HG02571 (cell line): Measurements from ENCODE around the gene DDAH1.

Source experiments
- ATAC-seq: cut with Tn5 transposase; IDR thresholded peaks from one replicate; pipeline ENCODE4 v1.9.1; 2021; ENCODE audit warnings: mild to moderate bottlenecking, moderate library complexity; ENCODE audit not compliant: unreplicated experiment

DDAH1 gene

DNA sequence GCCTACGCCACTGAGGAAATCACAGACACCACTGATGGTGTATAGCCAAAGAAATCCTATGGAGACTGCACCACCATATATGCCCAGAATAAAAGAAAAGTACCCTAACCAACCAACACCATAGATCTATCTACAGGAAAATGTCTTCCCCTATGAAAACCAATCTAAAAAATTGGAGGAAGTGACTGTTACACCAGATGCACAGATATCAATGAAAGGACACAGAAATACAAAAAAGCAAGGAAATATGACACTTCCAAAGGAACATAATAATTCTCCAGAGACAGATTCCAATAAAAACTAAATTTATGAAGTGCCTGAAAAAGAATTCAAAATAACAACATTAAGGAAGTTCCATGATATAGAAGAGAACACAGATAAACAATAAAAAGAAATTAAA, 131.8 kb downstream of the DDAH1 start:
- no peak for ATAC-seq

DNA sequence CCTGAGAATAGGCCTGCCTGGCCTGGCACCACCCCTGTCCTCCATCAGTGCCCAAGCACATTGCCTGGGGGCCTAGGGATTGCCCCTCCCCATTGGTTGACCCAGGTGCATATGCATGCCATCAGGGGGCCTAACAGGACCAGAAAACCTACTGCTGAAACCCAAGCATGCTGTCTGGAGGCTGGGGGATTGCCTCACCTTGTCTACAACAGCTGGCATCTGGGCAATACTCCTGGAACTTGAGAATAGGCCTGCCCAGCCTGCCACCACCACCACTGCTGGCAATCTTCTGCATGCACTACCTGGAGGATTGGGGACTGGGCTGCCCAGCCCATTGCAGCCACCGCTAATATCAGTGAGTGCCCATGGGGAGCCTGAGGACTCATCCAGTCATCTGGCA, 132.4 kb downstream of the DDAH1 start:
- no peak for ATAC-seq

DNA sequence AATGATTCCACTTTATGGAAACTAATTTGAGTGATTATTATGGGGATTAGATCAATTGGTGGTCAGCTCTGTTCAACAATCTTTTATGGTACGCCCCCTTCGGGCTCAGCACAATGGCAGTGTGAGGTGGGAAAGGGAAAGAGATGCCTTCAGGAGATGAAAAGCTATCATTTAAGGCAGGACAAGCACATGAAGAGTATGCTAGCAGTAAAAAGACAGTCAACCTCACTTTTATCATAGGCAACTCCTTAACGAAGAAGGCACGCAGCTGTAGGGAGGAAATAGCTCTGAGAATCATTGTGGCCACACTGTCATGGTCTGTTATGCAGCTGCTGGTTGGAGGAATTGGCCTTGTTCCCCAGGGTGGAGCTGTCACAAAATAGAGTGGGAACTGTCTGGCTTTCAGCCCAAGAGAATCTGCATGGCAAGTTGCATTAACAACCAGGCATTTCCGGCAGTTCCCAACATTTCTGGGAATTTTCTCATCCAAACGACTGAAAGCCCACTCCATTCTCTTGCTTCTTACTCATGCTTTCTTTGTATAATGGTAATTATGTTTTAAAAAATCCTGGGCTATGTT, 134.2 kb downstream of the DDAH1 start:
- ATAC-seq, result no peak

DNA sequence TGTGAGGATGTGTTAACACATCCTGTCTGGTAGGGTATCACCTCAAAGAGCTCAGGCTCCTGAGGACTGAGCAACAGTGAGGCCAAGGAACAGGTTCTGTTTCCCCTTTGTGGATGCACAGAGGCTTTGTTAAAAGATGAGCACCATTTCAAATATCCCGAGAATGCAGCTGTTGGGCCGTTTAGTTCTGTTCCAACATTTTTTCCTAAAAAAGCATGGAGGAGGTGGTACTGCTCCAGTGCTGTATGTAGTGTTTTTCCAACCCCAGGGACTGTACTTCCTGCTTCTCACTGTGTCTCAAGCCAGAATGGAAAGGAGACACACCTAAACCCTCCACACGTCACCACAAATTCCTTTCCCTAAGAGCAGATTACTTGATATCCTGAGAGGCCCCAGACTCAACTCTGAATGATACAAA, 134.7 kb downstream of the DDAH1 start:
- ATAC-seq, result no peak

DNA sequence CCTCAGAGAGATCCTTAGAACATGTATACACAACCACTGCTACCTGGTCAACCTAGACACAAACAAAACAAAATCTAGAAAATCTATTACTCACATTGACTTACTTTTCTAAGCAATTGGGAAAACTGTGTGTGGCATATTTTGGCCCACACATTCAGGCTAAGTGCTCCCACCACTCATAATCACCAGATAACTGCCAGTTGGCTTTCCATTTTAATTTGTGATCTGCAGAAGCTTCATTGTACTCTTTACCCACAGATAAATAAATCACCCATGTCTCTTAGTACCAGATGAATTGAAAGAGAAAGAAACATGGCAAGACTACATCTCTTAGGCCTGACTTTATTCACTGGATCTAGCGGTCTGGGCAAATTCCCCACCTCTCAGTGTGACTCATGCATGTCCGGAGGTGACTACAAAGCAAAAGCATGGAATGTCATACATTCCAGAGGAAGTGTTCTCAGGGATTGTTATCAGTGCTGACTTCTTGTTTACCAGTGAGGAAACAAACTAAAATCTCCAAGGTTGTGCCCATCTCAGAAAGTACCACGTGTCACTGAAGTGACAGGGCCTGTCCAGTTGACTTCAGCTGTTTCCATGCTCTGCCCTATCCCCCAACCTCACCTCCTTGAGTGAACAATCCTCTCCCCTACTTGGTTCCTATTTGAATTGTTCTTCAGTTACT, 136.1 kb downstream of the DDAH1 start:
- no peak for ATAC-seq

DNA sequence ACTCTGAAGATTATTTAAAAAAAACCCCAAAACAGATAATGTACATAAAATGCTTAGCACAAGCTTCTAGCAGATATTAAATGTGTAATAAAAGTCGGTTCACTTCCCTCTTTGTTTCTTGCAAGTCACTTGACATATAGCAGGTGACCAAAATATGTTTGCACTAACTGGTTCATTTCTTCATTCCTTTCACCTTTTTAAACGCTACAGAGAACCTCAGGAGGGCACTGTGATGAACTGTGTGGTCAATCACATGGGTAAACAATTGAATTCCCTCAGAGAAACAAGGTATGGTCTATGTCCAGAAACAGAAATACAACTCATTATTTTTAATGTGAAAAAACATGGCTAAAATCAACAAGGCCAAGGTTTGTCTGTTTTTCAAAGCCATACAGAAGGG, 137.2 kb downstream of the DDAH1 start:
- ATAC-seq, result no peak

DNA sequence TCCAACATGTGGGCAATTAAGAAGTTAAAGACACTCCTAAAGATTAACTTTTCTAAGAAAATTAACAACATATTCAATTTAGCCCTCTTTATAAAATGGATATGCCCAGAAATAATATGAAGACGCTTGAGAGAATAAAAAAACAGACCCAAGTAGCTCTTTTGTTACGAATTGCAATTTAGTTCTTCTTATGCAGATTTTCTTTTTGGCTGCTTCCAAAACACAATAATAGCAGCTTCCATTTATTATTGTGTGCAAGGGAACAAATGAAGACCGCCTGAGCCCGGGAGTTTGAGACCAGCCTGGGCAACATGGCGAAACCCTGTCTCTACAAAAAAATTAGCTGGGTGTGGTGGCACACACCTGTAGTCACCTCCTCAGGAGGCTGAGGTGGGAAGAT, 138.1 kb downstream of the DDAH1 start:
- ATAC-seq, result no peak

DNA sequence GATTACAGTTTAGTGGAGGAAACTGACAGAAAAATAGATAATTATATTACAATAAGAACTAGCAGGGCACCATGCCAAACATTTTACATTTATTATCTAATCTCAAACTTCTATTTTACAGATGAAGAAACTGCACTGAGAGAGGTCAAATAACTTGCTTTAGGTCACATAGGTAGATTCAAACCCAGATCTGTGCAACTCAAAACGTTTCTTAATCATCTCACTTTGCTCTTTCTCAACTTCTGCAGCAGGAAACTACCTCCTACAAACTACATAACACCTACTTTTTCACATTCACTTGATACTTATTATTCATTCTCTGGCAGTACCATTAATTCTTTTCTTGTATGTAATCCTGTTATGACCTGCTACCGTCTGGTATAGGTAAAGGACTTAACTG, 138.6 kb downstream of the DDAH1 start:
- no peak for ATAC-seq

DNA sequence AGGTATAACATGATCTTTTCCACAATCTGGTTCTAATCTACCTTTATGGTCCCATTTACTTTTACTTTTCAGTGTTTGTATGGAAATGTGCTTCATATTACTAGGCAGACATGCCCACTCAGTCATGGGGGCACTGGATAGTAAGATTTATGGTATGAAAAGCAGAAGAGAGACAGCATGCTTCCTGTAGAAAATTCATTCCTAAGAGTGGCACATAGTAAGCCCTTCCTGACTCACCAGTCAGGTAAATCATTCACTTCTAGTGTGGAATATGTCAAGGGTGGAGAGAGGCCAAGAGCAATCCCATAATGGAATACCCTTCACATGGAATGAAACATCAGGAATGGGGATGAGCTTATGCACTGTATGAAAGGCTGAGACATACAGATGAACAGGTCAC, 139.0 kb downstream of the DDAH1 start:
- ATAC-seq, result no peak

DNA sequence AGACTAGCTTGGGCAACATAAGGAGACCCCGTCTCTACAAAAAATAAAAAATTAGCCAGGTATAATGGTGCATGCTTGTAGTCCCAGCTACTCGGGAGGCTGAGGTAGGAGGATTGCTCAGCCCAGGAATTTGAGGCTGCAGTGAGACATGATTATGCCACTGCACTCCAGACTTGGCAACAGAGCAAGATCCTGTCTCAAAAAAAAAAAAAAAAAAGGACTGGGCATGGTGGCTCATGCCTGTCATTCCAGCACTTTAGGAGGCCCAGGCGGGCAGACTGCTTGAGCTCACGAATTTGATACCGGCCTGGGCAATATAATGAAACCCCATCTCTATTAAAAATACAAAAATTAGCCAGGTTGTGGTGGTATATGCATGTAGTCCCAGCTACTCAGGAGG, 141.2 kb downstream of the DDAH1 start:
- ATAC-seq, result no peak

DNA sequence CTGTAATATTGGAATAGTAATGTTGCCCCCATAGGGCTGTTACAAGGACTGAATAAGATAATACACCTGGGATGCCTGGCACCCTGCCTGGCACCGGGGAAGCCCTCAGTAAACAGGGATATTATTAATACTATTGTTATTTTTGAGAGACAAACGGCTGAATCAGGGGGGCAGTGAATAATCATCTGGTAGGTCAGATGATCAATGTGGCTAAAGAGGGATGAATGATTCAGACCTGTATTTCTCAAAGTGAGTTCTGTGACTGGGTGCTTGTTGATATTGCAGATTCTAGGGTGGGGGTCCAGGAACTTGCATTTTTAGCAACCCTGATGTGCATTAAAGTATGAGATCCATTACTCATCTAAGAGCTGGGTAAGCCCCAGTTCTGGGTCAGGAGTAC, 142.3 kb downstream of the DDAH1 start:
- ATAC-seq, result no peak

DNA sequence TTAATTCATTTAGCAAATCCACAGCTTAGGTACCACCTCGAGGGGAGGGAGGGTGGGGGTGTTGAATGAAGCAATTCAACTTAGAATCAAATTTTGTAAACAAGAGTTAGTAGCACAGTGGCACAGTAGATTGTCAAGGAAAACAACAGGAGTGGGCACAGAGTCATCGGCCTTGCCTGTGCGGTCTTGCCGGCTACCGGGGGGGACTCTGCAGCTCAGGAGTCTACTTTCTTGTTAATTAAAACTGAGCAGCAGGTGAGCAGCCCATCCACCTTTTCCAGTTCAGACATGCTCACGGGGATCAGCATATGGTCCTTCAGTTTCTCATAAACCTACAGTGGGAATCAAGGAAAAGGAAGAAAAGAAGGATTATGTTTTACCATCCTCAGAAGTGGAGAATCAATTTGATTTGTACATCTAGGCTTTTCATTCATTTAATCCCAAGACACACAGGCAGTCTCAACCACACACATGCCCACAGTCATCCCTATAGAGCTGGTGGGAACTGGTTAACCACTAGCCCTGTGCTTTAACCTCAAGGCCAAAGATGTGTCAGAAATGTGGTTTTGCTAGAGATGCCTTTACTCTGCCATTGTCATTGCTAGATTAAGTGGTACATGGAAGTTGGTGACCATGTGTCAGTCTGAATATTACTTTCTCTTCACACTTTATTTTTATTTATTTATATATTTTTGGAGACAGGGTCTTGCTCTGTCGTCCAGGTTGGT, 143.6 kb downstream of the DDAH1 start:
- no peak for ATAC-seq

DNA sequence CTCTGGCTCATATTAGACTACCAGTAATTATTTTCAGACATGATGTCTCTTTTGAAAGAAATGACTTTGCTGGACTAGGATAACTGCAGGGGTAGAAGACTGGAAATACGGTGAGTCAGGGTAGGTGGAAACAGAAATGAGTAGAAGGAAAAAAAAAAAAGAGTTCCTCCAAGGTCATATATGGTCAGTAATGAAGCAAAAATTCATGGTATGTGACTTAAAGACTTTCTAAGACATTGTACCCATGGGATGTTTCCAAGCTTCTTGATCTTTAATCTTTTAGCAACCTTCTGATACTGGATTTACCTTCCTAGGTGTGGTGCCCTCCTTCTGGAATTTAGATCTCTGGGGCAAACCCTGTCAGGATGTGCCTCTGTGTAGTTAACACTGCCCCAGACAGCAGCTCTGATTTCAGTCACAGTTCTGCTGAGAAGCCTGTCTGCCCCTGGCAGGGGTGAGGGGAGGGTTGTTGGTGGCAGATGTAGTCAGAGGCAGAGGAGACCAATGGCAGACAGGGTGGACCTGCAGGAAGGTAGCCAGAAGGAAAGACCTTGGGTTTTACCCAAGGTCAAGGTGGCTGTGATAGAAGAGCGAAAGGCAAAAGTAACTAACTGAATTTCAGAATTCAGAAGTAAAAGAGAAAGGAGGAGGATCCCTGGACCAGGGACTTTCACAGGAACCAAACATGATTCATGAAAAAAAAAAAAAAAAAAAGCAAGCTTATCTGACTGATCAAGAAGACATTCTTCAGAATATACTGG, 144.4 kb downstream of the DDAH1 start:
- no peak for ATAC-seq

DNA sequence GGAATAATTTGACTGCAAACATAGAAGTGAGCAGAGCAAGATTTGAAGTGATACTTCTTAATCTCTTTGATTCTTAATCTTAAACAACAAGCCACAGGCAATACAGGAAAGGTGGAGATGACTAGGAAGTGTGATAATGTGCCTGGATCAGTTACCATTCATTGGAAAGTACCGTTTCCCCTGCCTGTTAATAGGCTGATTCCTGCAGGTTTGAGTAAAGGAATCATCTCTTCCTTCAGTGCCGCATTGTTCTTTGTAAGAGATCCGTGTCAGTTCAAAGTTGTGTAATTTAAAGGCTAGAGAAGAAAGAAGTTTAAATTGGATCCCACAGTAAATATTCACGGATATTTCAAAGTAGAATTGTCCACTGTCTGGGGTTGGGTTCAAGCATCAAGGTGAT, 145.0 kb downstream of the DDAH1 start:
- ATAC-seq, result no peak

DNA sequence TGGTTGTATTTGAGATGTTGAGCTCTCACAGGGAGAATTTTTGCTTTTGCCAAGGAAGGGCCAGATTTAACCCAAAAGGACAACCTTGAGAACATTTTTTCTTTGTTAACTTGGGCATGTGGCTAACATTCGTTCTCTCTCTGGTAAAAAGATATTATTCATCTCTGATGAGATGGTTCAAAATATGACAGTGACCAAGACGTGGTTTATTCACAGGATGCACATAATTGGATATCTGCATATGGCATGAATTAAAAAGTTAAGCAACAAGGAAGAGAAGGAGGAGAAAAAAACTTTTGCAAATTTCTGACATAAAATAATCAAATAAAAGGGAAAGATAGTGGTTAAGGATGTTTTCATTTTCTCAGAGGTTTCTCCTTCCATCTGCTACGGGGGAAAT, 145.5 kb downstream of the DDAH1 start:
- no peak for ATAC-seq

DNA sequence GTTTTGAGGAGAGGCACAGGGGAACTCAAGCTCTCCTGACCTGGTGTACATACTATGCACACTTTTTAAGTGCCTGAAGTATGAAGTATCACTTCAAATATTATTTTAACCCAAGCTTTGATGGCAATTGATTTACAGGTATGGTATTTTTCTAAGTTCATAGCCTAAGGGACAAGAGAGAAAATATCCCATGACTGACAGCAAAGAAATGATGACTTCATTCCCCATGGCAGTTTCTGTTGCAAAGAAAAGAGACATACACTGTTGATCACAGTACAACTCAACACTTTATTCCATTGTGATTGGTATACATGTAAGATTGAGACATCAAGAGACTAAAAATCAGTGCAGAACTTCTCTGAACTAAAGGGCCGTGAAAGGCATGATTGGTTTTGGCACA, 146.7 kb downstream of the DDAH1 start:
- ATAC-seq, result no peak

DNA sequence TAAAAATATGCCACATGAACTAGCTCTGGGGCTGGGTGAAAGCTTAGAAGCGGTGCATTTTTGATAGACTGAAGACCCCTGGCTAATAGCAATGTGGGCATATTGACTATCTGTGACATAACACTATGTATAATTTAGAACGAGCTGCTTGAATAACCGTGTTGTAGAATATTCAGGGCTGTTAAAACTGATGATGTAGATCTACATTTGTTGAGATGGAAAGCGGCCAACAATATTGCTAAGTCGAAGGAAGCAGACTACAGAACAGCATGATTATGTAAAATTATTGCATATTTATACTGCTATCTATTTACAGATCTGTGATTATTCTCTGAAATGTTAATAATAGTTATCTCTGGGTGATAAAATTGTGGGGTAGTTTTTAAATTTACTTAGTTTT, 147.4 kb downstream of the DDAH1 start:
- ATAC-seq, result no peak

DNA sequence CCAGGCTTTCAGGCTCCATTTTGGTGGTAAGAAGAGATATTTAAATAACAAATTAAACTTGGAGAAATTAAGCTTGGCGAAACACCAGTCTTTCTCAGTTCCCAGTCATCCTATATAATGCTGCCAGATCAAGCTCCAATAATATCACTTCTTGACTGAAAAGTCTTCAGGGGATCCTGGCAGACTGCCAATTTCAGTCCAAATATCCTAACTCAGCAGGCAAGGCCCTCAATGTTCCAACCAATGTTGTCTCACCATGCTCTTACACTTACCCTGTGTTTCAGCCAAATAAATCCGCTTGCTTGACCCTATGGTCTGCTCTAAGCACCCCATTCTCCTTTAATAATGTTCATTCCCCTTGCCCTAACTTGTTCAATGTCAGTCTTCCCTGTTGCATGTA, 148.6 kb downstream of the DDAH1 start:
- ATAC-seq, result no peak

DNA sequence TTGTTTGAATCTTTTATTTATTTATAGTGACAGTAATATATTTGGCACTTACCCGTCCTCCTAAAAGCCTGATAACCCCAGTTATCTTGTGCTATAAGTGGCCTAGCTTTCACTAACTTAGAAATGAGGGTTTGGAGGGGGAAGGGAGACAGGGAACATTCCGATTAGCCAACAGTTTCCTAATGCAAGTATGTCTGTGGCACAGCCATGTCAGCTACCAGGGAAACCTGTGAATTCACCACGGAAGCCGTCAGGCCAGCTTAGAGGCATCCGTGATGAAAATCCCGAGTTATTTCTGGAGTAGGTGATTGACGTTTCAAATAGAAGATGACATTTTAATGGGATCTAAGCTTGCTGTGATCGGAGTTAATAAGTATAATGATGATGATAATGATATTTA, 149.2 kb downstream of the DDAH1 start:
- no peak for ATAC-seq

DNA sequence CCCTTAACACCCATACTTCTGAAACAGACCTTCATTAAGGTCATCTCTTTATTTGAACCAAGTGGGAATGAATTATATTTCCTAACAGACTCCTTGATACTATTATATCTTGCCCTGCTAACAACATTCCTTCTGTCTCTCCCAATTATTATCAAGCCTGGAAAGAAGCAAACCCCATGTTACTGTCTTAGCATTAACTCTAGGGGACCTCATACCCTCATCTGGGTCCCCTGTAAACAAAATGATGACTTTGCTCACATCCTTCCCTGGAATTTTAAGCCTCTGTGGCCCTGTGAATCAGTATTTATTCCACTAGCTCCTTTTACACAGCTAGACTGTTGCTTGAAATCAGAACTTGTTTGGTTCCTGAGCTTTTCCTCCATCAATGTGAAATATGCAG, 150.2 kb downstream of the DDAH1 start:
- ATAC-seq, result no peak

DNA sequence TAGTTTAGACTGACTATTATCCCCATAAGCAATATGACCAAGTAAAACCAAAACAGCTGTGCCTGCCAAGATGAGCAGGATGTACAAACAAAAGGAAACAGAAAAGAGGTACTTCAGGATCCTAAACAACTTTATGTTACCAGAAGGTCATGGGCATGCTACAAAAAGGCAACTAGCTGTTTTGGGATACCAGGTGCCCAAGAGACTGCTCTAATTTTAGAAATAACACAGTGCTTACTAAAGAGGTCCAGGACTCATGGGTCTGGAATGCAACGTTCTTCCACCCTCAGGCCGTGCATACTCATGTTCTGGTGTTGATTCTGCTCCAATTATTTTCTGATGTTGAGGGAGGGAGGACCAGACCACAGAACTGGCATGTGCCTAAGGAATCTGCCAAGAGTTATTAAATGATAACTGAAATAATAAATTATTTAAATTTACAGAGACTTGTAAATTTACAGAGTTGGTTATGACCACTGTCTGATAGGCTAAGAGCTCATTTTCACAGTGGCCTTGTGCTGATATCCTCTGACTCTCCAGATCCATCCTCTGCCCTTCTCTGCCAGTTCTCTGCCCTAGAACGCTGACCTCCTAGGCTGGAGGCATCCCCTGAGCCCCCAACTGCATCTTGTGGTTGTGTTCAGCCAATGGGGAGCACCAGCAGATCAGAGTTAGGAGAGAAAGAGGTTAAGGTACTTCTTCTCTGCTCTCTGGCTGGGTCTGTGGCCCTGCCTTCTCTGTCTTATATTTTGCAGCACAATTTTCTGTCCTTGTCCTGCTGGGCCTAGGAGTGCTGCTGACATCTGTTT, 150.9 kb downstream of the DDAH1 start:
- no peak for ATAC-seq
